GM19372 (cell line): ENCODE measurements around the gene HMOX2.

Source experiments
- ATAC-seq: cut with Tn5 transposase; IDR thresholded peaks from one replicate; pipeline ENCODE4 v1.9.1; 2021; ENCODE audit warnings: mild to moderate bottlenecking, low read depth, moderate library complexity; ENCODE audit not compliant: unreplicated experiment

HMOX2 gene

DNA sequence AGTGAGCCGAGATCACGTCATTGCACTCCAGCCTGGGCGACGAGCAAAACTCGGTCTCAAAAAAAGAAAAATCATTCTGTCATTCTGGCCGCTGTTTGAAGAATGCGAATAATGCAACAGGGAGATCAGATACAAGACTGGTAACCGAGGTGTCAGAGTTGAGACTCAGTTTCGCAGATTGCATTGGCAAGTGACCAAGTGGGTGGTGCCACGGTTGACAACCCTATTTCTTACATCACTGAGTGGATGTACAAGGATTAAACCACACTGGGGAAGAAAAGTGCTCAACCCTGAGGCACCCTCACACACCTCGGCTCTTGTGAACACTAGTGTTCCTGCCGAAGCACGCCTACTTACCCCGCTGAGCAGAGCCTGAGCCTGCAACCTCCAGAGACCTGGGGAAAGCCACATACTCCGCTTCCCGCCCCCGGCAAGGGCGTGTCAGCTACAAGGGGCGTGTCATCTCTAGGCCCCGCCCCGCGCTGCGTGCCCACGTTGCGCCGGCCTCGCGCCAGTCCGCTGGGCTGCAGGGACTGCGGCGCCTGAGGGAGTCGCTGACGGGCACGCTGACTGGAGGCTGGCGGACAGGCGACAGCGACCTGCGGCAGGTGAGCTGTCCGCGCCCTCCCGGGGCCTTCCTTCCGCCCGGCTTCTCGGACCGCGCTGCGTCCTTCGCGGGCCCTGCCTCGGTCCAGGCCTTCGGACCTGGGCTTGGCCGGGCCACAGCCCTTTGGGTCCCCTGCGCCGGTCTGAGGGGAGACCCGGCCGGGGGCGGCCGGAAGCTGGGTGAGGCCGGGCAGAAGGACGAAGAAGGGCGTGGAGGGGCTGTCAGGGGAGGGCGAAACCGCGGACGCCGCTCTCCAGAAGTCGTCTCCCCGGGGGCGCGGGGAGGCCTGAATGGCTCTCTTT is at the start of gene HMOX2:
Gene HMOX2, plus strand, starts transcription at position 519 of the 909 bp plus-strand sequence. CDS start 29,127 bp downstream, outside the sequence.
- peak; percentile 91 for ATAC-seq

GRCh38 chr16:4426722-4427372 is 49.4 kb upstream of the HMOX2 start:
- ATAC-seq, result no peak

DNA sequence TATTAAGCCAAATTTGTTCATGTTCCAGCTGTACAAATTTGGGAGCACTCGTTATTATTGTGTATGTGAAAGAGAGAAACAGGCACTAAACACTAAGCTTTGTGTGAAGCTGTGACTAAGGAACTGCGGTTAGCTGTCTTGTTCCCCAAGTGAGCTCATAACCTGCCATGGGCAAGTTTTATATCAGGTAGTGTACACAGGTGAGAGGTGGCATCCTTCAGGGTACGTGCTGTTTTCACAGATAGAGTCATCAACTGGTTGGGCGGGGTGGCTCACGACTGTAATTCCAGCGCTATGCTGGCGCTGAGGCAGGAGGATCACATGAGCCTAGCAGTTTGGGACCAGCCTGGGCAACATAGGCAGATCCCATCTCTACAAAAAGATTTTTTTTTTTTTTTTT is 47.7 kb upstream of the HMOX2 start:
- ATAC-seq, result no peak

DNA sequence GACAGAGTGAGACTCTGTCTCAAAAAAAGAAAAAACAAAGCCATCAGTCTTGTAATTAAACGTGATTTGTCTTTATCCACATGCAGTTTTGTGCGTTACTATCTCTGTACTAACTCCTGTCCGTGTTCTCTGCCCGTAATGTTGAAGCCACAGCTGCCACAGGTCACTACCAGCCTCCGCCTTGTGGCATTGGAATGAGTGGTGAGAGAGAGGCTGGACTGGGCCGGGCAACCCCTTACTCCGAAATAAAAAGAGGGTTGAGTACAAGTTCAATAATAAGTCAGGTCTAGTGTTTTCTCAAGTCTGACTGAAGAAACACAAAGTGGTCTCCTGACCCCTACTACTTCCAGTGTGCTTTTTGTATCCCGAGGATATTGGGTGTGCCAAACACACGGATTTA is 45.2 kb upstream of the HMOX2 start:
- no peak for ATAC-seq

DNA sequence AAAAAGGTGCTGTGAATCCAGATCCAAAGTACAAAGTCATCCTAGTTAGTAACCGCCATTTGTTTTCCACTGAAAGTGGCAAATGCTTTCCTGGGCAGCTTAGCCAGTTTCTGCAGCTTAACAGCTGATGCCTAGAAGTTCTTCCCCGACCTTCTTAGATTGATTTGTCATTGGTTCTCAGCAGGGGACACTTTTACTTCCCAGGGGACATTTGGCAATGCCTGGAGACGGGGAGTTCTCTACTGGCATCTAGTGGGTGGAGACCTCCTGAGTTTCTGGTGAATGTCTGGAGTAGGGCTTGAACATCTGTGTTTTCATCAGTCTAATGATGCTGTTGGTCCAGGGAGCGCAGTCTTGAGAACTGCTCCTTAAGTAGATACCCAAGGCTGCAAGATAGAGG is 43.0 kb upstream of the HMOX2 start:
- ATAC-seq, result no peak

GRCh38 chr16:4433914-4434787 is 42.0 kb upstream of the HMOX2 start:
- ATAC-seq, result no peak

DNA sequence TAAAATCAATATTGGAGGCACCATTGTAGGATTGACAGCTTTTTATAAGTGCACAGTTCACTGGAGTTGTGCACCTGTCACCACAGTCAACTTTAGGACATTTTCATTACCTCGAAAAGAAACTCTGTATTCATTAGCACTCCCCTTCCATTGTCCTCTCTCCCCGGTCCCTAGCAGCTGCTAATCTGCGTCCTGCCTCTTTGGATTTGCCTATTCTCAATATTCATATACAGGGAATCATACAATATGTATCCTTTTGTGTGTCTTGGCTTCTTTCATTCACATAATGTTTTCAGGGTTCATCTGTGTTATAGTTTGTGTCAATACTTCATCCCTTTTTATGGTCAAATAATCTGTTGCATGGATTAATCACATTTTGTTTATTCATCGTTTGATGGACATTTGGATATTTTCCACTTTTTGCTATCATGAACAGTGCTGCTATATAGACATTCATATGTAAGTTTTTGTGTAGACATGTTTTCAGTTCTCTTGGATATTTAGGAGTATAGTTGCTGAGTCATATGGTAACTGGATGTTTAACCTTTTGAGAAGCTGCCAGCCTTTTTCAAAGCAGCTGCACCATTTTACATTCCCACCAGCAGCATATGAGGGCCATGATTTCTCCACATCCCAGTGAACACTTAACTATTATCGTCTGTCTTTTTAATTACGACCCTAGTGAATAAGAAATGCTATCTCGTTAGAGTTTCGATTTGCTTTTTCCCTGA is 40.7 kb upstream of the HMOX2 start:
- ATAC-seq, result no peak

GRCh38 chr16:4437366-4437765 is 38.8 kb upstream of the HMOX2 start:
- no peak for ATAC-seq

DNA sequence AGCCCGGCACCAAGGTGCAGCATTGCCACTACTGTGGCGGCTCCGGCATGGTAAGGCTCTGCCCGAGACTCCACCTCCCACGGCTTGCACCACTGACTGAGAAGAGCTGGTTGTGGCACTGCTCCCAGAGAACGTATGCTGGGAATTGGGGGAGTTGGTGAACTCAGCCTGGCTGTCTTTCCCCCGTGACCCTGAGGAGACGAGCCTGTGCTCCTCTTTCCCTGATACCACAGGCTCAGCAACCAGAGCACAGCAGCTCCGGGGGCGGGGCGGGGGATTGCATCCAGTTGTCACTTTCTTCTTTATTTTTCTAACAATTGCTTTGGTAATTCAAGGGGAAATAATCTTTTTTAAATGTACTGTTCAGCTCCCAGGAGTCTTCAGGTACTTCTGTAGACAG is 33.8 kb upstream of the HMOX2 start:
- ATAC-seq, result no peak

GRCh38 chr16:4443271-4443670 is 32.9 kb upstream of the HMOX2 start:
- no peak for ATAC-seq

GRCh38 chr16:4443986-4444385 is 32.2 kb upstream of the HMOX2 start:
- no peak for ATAC-seq

DNA sequence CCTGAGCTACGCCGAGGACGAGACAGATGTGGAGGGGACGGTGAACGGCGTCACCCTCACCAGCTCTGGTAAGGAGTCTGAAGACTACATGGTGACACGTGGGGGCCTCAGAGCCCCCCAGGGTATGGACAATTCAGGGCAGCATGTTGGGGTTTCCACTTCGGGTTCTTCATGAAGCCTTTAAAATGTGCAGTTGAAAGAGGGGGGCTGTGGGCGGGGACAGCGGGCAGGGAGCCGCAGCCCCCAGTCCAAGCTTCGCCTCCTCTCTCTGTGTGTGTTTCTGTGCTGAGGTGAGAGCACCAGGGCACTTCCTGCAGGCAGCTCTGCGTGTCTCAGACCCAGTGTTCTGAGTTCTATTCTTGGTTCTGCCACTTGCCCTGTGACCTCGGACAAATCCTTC is 25.8 kb upstream of the HMOX2 start:
- ATAC-seq, result no peak

DNA sequence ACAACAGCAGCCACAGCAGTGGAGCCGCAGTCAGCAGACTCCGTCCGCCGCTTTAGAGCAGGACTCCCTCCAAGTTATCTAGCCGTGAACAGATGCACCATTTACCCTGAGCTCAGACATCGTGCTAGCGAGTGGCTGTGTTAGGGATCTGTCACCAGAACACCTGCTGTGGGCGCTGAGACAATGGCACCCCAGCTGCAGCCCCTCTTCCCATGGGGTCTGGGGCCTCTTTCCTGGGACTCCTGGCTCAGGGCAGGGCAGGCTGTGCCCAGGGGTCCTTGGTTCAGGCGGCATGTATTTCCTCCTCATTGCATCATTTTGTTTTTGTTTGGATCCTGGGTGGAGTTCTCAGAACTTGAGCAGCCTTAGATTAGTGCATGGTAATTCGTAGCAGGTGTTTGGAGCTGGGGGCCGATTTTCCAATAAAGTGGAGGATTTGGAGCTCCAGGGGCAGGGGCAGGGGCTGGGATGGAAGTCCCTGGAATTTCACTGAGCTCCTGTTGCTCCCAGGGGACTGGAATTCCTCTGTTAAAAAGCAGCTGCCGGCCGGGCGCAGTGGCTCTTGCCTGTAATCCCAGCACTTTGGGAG is 25.2 kb upstream of the HMOX2 start:
- ATAC-seq, result no peak

DNA sequence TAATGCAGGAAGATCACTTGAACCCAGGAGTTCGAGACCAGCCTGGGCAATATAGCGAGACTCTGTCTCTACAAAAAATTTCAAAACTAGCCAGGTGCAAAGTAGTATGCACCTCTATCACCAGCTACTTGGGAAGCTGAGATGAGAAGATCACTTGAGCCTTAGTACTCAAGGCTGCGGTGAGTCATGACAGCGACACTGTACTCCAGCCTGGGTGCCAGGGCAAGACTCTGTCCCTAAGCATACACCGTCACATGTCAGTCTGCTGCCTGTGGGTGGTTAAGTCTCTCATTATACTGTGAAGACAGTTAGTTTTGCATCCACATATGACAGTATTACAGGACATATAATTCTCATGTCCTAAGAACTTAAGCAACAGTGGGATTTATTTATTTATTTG is 23.5 kb upstream of the HMOX2 start:
- ATAC-seq, result no peak

DNA sequence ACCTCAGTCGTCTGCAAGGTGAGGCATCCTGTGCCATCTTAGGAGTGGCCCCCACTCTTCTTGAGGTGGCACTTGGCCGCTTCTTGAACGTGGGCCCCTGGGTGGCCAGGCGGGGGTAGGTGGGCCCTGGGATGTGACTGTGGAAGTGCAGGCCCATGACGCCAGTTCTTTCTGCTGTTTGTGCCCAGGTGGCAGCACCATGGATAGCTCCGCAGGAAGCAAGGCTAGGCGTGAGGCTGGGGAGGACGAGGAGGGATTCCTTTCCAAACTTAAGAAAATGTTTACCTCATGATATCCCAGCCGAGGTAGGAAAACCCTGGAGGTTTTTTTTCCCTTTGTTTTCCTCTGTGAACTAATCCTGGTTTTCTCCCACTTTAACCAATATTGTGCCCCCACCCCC is 21.6 kb upstream of the HMOX2 start:
- no peak for ATAC-seq

- no peak for ATAC-seq
These were observed 21.1 kb upstream of the HMOX2 start for GRCh38 chr16:4455081-4455480.

- ATAC-seq, result no peak
These were observed 20.2 kb upstream of the HMOX2 start for GRCh38 chr16:4455951-4456350.

DNA sequence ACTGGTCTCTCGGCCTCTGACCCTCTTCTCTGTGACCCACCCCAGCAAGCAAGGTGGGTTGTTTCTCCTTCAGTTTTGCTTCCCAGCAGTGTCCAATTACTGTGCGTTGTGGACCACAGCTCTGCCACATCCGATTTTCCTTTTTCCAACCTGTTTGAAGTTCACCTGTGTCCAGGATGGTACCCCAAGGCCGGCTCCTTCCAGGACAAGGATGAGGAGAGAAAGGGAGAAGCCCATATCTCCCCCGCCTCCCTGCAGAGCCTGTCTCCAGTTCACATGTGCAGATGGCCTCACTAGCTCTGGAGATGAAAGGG is 15.3 kb upstream of the HMOX2 start:
- ATAC-seq, result no peak

DNA sequence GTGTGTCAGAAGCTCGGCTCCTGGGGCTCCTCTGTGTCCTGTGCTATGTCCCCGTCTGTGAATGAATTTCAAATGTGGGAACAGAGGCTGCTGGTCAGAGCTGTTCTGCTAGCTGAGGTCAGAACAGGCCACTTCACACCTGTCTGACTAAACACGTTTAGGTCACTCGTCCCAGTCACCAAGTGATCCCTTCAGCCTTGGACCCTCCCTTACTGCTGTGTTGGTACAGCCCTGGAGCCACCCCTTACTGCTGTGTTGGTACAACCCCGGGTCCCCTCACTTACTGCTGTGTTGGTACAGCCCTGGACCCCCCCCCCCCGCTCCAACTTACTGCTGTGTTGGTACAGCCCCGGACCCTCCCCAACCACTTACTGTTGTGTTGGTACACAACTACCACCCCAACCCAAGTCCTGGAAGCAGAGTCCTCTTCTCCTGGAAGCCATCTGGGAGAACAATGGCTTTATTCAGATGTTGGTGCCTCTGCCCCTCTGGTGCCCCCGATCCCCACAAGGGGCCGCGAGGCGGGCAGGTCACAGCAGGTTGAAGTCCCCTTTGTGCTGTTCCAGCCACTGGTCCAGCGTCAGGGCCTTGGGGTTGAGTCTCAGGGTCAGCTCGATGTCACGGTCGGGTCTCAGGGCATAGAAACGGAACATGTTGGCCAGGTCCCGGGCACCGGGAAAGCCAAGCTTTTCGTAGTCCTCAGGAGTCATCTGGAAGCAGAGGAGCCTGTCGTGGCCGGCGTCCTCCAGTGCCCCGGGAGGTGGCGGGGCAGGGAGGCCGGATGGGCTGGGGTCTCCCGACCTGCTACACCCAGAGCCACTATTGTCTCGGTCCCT is 14.7 kb upstream of the HMOX2 start:
- no peak for ATAC-seq
